Lower leg skin (tissue), 4 donors: ENCODE data around the gene ZFY. TPM values are rescaled to one million over a fixed set of nuclear protein-coding genes. Genes with fewer than 3 reads are reported as not detected.

ENCODE experiments used
- DNase-seq, 2 donors: peaks; one replicate each; pipeline ENCODE4 v3.0.0-alpha.2; 2019; ENCODE audit warnings: low spot score in 2 of 2
- H3K4me3 ChIP-seq: fragments of 200-600 bp; sonication (generic); 2 replicates; pipeline ENCODE4 v1.5.1; 2017; ENCODE audit warnings: mild to moderate bottlenecking, low read depth; ENCODE audit not compliant: poor library complexity, severe bottlenecking
- POLR2A ChIP-seq, 2 donors: fragments of 450-650 bp; IDR thresholded peaks; one replicate each; pipeline ENCODE4 v1.6.1; 2016 to 2017; ENCODE audit warnings: antibody characterized with exemption in 2 of 2, mild to moderate bottlenecking in 1 of 2, moderate library complexity in 1 of 2
- WGBS, 2 donors: methylation state at CpG; one replicate each; pipeline ENCODE4 v1.1.5; 2018; 5-methylcytosine and 5-hydroxymethylcytosine counted together
- intact Hi-C: fragments of 100-400 bp; cut with DNase I; formaldehyde crosslinking; loops from one replicate; pipeline ENCODE4 v1.15.0; 2023; ENCODE audit warnings: low total_unique reads
- total RNA-seq, 4 donors: library from RNA; depleted of rRNA; stranded (reverse); fragments of >200 nt; gene quantifications; one replicate each; pipeline ENCODE4 v1.1.0, GENCODE V29; 2016
- TF ChIP-seq, protein P1 (sequence below), 3 donors: fragments of 450-650 bp; IDR thresholded peaks; one replicate each; pipeline ENCODE4 v1.5.1; 2016; ENCODE audit warnings: antibody characterized with exemption in 3 of 3, mild to moderate bottlenecking in 3 of 3, moderate library complexity in 2 of 3

Gene ZFY
- total RNA-seq, 4 donors from 2014 or later, result 17.3 to 18.6 TPM; not detected in 2

DNA sequence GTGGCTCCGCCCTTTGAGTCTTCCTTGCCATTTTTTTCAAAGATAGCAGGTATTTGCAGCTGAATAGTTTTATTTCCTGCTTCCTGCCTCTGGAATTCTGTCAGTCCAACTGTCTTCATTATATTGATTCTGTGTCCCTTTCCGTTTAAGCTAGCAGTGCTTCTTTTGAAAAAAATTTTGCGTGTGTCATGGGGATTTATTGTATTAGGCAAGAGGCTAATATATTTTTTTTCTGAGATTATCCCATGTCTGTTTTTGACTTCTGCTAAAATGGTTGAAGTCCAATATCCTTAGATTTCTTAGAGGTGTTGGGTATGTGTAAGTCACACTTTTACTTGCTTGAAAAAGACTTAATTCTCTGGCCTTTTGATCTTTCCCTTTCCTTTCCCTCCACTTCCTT, 20.4 kb downstream of the ZFY start:
- H3K4me3 ChIP-seq, result no peak overlapping the region
- intact Hi-C loops, result no loop called here
- WGBS, 2 donors, result 71% methylated on average over 3 of the region's 3 CpGs; no CpG with 5 or more reads in 1 of the 2 donors
- TF ChIP-seq, protein P1, sequence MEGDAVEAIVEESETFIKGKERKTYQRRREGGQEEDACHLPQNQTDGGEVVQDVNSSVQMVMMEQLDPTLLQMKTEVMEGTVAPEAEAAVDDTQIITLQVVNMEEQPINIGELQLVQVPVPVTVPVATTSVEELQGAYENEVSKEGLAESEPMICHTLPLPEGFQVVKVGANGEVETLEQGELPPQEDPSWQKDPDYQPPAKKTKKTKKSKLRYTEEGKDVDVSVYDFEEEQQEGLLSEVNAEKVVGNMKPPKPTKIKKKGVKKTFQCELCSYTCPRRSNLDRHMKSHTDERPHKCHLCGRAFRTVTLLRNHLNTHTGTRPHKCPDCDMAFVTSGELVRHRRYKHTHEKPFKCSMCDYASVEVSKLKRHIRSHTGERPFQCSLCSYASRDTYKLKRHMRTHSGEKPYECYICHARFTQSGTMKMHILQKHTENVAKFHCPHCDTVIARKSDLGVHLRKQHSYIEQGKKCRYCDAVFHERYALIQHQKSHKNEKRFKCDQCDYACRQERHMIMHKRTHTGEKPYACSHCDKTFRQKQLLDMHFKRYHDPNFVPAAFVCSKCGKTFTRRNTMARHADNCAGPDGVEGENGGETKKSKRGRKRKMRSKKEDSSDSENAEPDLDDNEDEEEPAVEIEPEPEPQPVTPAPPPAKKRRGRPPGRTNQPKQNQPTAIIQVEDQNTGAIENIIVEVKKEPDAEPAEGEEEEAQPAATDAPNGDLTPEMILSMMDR (IDR thresholded peaks at IDR 0.05), result no peak
- no peak for TF ChIP-seq POLR2A (IDR thresholded peaks at IDR 0.05)
- DNase-seq, result no peak

DNA sequence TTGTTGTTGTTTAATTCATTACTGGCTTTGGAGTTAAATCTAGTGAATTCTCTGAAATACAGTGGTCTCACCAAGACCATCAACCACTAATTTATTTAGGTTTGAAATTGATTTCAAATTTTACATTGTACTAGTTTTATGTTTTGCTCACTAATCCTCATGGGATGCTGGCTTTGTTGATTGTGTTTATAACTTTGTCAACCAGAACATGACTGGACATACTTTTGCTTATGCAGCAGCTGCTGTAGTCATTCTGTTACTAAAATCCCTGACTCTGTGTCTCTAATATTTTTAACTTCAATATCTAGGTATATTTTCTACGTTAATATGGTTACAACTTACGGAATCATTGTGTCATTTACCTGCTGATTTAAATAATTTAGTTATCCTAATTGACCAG, 26.9 kb downstream of the ZFY start:
- WGBS, 2 donors, result 93% methylated on average over 2 of the region's 2 CpGs; no CpG with 5 or more reads in 1 of the 2 donors
- intact Hi-C loops, result no loop called here
- no peak for DNase-seq
- TF ChIP-seq, protein P1 (IDR thresholded peaks at IDR 0.05), result no peak
- TF ChIP-seq POLR2A (IDR thresholded peaks at IDR 0.05), result no peak
- H3K4me3 ChIP-seq, result no peak overlapping the region

DNA sequence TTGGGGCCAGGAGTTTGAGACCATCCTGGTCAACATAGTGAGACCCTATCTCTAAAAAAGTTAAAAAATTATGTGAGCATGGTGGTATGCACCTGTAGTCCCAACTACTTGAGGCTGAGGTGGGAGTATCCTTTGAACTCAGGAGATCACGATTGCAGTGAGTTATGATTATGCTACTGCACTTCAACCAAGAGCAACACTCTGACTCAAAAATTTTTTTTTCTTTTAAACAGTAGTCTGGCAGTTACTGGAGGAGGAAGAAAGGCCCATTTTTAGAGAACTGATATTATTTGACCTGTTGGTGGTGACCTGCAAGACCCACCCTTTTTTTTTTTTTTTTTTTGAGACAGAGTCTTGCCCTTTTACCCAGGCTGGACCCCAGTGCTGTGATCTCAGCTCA, 29.6 kb downstream of the ZFY start:
- 63% methylated on average over 1 of the region's 1 CpG; no CpG with 5 or more reads in 1 of the 2 donors for WGBS, 2 donors
- no peak for TF ChIP-seq POLR2A (IDR thresholded peaks at IDR 0.05)
- DNase-seq, result no peak
- H3K4me3 ChIP-seq, result no peak overlapping the region
- intact Hi-C loops, result no loop called here

DNA sequence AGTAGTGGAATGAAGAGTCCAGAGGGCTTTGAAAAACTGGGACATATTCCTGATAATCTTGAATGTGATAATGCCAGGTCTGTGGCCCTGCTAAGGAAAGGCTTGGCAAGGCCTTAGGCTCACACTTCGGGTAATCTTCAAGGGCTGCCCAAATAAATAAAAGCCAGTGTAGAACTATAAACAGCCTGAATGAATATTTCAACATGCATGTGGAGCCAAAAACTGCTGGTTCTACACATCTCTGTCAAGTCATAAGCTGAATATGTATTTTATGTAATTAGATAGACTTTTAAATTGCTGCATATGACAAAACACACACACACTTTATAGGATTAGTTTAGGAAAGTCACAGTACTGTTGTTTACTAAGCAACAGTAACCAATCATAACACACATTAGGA, 30.4 kb downstream of the ZFY start:
- no peak for DNase-seq
- intact Hi-C loops, result no loop called here
- WGBS, 2 donors, result 46% methylated on average over 1 of the region's 1 CpG; no CpG with 5 or more reads in 1 of the 2 donors
- no peak for TF ChIP-seq POLR2A (IDR thresholded peaks at IDR 0.05)
- TF ChIP-seq, protein P1 (IDR thresholded peaks at IDR 0.05), result no peak
- no peak overlapping the region for H3K4me3 ChIP-seq

DNA sequence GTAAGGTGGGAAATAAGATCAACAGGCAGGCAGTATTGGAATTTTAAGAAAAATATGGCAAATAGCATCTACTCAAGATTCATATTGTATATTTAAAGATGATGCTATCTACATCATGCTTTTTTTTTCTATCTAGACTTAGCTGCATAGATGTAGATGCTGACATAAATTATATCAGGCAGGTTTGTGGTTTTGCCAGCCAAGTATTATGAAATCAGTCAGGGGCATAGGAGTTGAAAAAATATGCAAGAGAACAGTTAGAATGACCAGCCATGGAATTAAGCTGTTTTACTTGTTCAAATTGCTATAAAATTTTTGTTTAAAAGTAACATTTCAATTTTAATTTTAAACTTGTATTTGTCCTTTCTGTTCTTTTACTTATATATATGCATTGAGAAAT, 34.4 kb downstream of the ZFY start:
- intact Hi-C loops, result no loop called here
- H3K4me3 ChIP-seq, result no peak overlapping the region
- TF ChIP-seq POLR2A (IDR thresholded peaks at IDR 0.05), result no peak
- TF ChIP-seq, protein P1 (IDR thresholded peaks at IDR 0.05), result no peak
- no peak for DNase-seq

DNA sequence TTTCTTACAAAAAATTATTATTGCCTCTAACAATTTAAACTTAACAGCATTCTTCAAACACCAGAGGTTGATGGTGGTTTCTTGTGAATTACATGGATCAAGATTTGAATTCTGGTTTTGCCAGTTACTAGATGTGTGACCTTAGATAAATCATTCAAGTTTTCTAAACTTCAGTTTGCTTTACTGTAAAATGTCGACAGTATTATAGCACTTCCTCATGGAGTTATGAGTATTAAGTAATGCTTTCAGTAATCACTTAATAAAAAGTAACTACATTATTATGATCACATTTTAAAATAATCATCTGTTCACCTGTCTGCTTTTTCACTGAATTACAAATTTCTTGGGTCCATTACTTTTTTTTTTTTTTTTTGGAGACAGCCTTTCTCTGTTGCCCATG, 37.5 kb downstream of the ZFY start:
- TF ChIP-seq, protein P1 (IDR thresholded peaks at IDR 0.05), result no peak
- TF ChIP-seq POLR2A (IDR thresholded peaks at IDR 0.05), result no peak
- 85% methylated on average over 1 of the region's 1 CpG; no CpG with 5 or more reads in 1 of the 2 donors for WGBS, 2 donors
- DNase-seq, result no peak
- intact Hi-C loops, result no loop called here
- no peak overlapping the region for H3K4me3 ChIP-seq
